MM.1S (cell line): ENCODE measurements around the gene CD58.

Source experiments
- EZH2 ChIP-seq: fragments of 300-600 bp; sonication (generic); optimal IDR thresholded peaks from 2 replicates; pipeline ENCODE3; 2017; ENCODE audit warnings: low read depth, mild to moderate bottlenecking, antibody characterized with exemption, low read length, mixed read lengths
- EZH2phosphoT487 ChIP-seq: fragments of 300-600 bp; sonication (generic); IDR thresholded peaks from 2 replicates; pipeline ENCODE4 v1.6.1; 2018; ENCODE audit warnings: antibody characterized with exemption, low read length
- TF ChIP-seq, protein P1 (sequence below): fragments of 300-600 bp; sonication (generic); IDR thresholded peaks from 2 replicates; pipeline ENCODE4 v1.5.1; 2016; ENCODE audit warnings: antibody characterized with exemption, low read length, mixed read lengths

DNA sequence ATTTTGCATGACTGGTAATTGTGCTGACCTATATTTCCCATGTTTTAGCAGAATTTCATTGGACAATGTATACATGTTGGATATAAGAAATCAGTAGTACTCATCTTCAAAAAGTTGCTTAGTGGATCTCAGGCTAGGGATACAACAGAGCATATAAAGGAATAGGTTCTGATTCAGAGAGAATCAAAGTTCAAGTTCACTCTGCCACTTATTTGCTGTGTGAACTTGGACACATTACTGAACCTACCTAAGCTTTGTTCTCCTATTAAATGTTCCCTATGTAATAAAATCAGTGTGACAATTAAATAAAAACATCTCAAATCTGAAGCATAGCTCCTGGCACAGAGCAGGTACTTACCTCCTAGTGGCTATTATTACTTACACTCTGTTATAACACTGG lies 9.3 kb downstream of the CD58 start:
- TF ChIP-seq, protein P1, sequence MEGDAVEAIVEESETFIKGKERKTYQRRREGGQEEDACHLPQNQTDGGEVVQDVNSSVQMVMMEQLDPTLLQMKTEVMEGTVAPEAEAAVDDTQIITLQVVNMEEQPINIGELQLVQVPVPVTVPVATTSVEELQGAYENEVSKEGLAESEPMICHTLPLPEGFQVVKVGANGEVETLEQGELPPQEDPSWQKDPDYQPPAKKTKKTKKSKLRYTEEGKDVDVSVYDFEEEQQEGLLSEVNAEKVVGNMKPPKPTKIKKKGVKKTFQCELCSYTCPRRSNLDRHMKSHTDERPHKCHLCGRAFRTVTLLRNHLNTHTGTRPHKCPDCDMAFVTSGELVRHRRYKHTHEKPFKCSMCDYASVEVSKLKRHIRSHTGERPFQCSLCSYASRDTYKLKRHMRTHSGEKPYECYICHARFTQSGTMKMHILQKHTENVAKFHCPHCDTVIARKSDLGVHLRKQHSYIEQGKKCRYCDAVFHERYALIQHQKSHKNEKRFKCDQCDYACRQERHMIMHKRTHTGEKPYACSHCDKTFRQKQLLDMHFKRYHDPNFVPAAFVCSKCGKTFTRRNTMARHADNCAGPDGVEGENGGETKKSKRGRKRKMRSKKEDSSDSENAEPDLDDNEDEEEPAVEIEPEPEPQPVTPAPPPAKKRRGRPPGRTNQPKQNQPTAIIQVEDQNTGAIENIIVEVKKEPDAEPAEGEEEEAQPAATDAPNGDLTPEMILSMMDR = no peak
- TF ChIP-seq EZH2 (no peak), EZH2phosphoT487 (no peak)
